Measurements from ENCODE around the gene AOX1. TPM values are rescaled to one million over a fixed set of nuclear protein-coding genes. Genes with fewer than 3 reads are reported as not detected.
"Not testable (repeated sequence)": the region's sequence is repeated elsewhere in the genome, so short reads cannot be mapped to it uniquely, and the experiment has no call there.

AOX1 gene
- total RNA-seq, 1 experiment from 2014 or later: 3.0 TPM

DNA sequence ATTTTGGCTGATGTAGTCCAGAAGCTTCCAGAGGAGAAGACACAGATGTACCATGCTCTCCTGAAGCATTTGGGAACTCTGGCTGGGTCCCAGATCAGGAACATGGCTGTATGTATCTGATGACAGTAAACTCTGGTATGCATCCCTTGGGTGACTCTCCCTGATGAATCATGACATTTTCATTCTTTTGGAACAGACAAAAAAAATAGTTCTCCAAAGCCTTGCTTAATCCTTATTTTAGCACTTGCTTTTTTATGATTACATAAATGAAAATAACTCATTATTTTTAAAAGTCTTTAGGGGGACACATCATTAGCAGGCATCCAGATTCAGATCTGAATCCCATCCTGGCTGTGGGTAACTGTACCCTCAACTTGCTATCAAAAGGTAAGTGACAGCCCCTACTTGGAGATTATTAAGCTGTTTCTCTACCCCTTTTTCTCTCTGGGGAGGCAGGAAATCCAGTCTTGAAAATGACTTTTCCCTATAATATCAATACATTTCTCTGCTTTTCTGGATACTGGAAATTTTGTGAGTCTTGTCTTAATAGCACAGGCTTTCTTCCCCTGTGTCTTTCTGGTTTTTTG lies 23.3 kb downstream of the AOX1 start:
- no TSS peak for BruUV-seq (replicated peaks)
- DNase-seq (ENCODE audit: low read depth, low spot score): peak; percentile 64
- intact Hi-C loops (cut with micrococcal nuclease; ENCODE audit: unreplicated experiment): no loop called here

DNA sequence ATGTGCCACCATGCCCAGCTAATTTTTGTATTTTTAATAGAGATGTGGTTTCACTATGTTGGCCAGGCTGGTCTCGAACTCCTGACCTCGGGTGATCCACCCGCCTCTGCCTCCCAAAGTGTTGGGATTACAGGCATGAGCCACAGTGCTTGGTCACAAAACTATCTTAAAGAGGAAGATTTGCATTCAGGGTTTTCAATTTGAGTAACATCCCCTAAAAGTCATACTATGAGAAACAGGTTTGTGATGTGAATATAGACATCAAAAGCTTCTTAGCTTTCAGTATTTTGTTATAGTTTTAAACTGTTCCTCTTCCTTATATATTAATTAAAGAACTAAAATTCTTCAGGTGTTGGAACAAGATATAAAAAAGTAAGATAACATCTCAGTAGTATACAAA lies 24.4 kb downstream of the AOX1 start:
- BruUV-seq (replicated peaks); CTCF ChIA-PET; ATAC-seq; H3K4me1 ChIP-seq (ENCODE audit: control insufficient read depth, insufficient read depth, low read length); H3K4me3 ChIP-seq (ENCODE audit: low read depth in 2 of 2, low read length in 2 of 2); H3K9me3 ChIP-seq (ENCODE audit: control insufficient read depth, insufficient read depth, low read depth, low read length); H3K27me3 ChIP-seq (ENCODE audit: control insufficient read depth, insufficient read depth, low read length); in situ Hi-C loops (cut with HindIII; ENCODE audit: low pct_unique_long_range_greater_than_20kb, low sequenced_read_pairs); DNase-seq (ENCODE audit: low read depth, low spot score); intact Hi-C loops (cut with micrococcal nuclease; ENCODE audit: unreplicated experiment); H3K27ac ChIP-seq (ENCODE audit: low read length); H3K36me3 ChIP-seq (ENCODE audit: control insufficient read depth, insufficient read depth, low read length): not testable (repeated sequence)
- POLR2A ChIA-PET: interaction anchor here (0.6 kb wide), 1 partner anchor 280 kb away, joined by 7 read pairs; no protein-coding TSS in a partner anchor

More for the DNA sequence above, 23.3 kb downstream of the AOX1 start:
- in situ Hi-C loops (cut with HindIII; ENCODE audit: low pct_unique_long_range_greater_than_20kb, low sequenced_read_pairs): no loop called here
- POLR2A ChIA-PET: no interaction called here
- peak; percentile 82 for ATAC-seq
- H3K27me3 ChIP-seq (ENCODE audit: control insufficient read depth, insufficient read depth, low read length): no peaks in the 10 kb centered on the region
- no peak overlapping the region for H3K27ac ChIP-seq (ENCODE audit: low read length)
- TF ChIP-seq, protein P1, sequence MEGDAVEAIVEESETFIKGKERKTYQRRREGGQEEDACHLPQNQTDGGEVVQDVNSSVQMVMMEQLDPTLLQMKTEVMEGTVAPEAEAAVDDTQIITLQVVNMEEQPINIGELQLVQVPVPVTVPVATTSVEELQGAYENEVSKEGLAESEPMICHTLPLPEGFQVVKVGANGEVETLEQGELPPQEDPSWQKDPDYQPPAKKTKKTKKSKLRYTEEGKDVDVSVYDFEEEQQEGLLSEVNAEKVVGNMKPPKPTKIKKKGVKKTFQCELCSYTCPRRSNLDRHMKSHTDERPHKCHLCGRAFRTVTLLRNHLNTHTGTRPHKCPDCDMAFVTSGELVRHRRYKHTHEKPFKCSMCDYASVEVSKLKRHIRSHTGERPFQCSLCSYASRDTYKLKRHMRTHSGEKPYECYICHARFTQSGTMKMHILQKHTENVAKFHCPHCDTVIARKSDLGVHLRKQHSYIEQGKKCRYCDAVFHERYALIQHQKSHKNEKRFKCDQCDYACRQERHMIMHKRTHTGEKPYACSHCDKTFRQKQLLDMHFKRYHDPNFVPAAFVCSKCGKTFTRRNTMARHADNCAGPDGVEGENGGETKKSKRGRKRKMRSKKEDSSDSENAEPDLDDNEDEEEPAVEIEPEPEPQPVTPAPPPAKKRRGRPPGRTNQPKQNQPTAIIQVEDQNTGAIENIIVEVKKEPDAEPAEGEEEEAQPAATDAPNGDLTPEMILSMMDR (IDR thresholded peaks at IDR 0.05): no peak
- TF ChIP-seq POLR2AphosphoS5 (IDR thresholded peaks at IDR 0.05; ENCODE audit: low read depth, low read length): no peak
- TF ChIP-seq SIN3A (IDR thresholded peaks at IDR 0.05; ENCODE audit: borderline replicate concordance, insufficient read depth, low read depth, low read length): no peak
- TF ChIP-seq TCF7L2 (IDR thresholded peaks at IDR 0.05; ENCODE audit: low read depth, low read length): no peak
- no peak for TF ChIP-seq REST (IDR thresholded peaks at IDR 0.05; ENCODE audit: insufficient read depth in 1 of 2, low read depth in 2 of 2, low read length in 1 of 2)
- H3K9me3 ChIP-seq (ENCODE audit: control insufficient read depth, insufficient read depth, low read depth, low read length): no peaks in the 10 kb centered on the region
- no peaks in the 10 kb centered on the region for H3K36me3 ChIP-seq (ENCODE audit: control insufficient read depth, insufficient read depth, low read length)
- H3K4me3 ChIP-seq (ENCODE audit: low read depth in 2 of 2, low read length in 2 of 2): no peak overlapping the region
- H3K4me1 ChIP-seq (ENCODE audit: control insufficient read depth, insufficient read depth, low read length): no peaks in the 10 kb centered on the region
- CTCF ChIA-PET: no interaction called here

DNA sequence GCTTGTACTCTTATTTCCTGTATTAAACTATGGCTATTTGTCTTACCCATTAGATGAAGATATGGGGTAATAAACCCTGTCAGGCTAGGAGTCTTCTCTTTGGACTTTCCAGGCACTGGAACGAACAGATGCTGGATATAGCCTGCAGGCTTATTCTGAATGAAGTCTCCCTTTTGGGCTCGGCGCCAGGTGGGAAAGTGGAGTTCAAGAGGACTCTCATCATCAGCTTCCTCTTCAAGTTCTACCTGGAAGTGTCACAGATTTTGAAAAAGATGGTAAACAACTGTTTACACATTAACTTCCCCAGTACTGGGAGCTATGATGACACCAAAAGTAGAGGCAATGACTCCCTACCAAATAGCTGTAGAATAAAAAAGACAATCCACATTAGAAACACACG lies 27.9 kb downstream of the AOX1 start:
- Histone ChIP-seq H3K4me1 (ENCODE audit: control insufficient read depth, insufficient read depth, low read length) (peaks cover 6% of the 10 kb centered on the region; the same call in 1 of the 2 replicates), H3K9me3 (ENCODE audit: control insufficient read depth, insufficient read depth, low read depth, low read length) (no peaks in the 10 kb centered on the region), H3K27ac (ENCODE audit: low read length) (no peak overlapping the region), H3K4me3 (ENCODE audit: low read depth in 2 of 2, low read length in 2 of 2) (no peak overlapping the region), H3K27me3 (ENCODE audit: control insufficient read depth, insufficient read depth, low read length) (no peaks in the 10 kb centered on the region), H3K36me3 (ENCODE audit: control insufficient read depth, insufficient read depth, low read length) (no peaks in the 10 kb centered on the region)
- TF ChIP-seq TCF7L2 (IDR thresholded peaks at IDR 0.05; ENCODE audit: low read depth, low read length): no peak
- TF ChIP-seq, protein P1 (IDR thresholded peaks at IDR 0.05): no peak
- no peak for TF ChIP-seq SIN3A (IDR thresholded peaks at IDR 0.05; ENCODE audit: borderline replicate concordance, insufficient read depth, low read depth, low read length)
- no peak for TF ChIP-seq REST (IDR thresholded peaks at IDR 0.05; ENCODE audit: insufficient read depth in 1 of 2, low read depth in 2 of 2, low read length in 1 of 2)
- TF ChIP-seq POLR2AphosphoS5 (IDR thresholded peaks at IDR 0.05; ENCODE audit: low read depth, low read length): no peak
- no TSS peak for BruUV-seq (replicated peaks)
- DNase-seq (ENCODE audit: low read depth, low spot score) (no peak), ATAC-seq (no peak)
- in situ Hi-C loops (cut with HindIII; ENCODE audit: low pct_unique_long_range_greater_than_20kb, low sequenced_read_pairs): no loop called here
- POLR2A ChIA-PET: no interaction called here
- CTCF ChIA-PET: no interaction called here
- intact Hi-C loops (cut with micrococcal nuclease; ENCODE audit: unreplicated experiment): no loop called here

All from Panc1 (cell line).